ENCODE data around the gene ENTREP3.
A peak's percentile ranks its signal among the peaks of the same experiment; 100 is the strongest.
"Not testable (repeated sequence)": the region's sequence is repeated elsewhere in the genome, so short reads cannot be mapped to it uniquely, and the experiment has no call there.

The ENTREP3 gene

GRCh38 chr1:155293086-155293749 is 37.9 kb upstream of the ENTREP3 start:
- no peak for DNase-seq (ENCODE audit: insufficient read length)
- no peak for FAIRE-seq
- TF ChIP-seq TAF1 (IDR thresholded peaks at IDR 0.05; ENCODE audit: borderline replicate concordance, low read depth, low read length) = no peak
- TF ChIP-seq POLR2A (IDR thresholded peaks at IDR 0.05; ENCODE audit: low read depth, low read length) = no peak
- TF ChIP-seq POLR2AphosphoS5 (IDR thresholded peaks at IDR 0.05; ENCODE audit: low read depth, low read length) = no peak

GRCh38 chr1:155291006-155291405 is 35.7 kb upstream of the ENTREP3 start:
- not testable (repeated sequence) for DNase-seq (ENCODE audit: insufficient read length); FAIRE-seq

- TF ChIP-seq POLR2A (IDR thresholded peaks at IDR 0.05; ENCODE audit: low read depth, low read length) (no peak), TAF1 (IDR thresholded peaks at IDR 0.05; ENCODE audit: borderline replicate concordance, low read depth, low read length) (no peak), POLR2AphosphoS5 (IDR thresholded peaks at IDR 0.05; ENCODE audit: low read depth, low read length) (no peak)
- no peak for DNase-seq (ENCODE audit: insufficient read length)
- no peak for FAIRE-seq
Measured at GRCh38 chr1:155287987-155288543, 32.8 kb upstream of the ENTREP3 start.

- DNase-seq (ENCODE audit: insufficient read length) = no peak
- TF ChIP-seq POLR2AphosphoS5 (IDR thresholded peaks at IDR 0.05; ENCODE audit: low read depth, low read length) = no peak
- no peak for TF ChIP-seq TAF1 (IDR thresholded peaks at IDR 0.05; ENCODE audit: borderline replicate concordance, low read depth, low read length)
- no peak for TF ChIP-seq POLR2A (IDR thresholded peaks at IDR 0.05; ENCODE audit: low read depth, low read length)
- FAIRE-seq = no peak
Measured at GRCh38 chr1:155286544-155286943, 31.3 kb upstream of the ENTREP3 start.

GRCh38 chr1:155285631-155286044 is 30.4 kb upstream of the ENTREP3 start:
- DNase-seq (ENCODE audit: insufficient read length) (no peak), FAIRE-seq (no peak)
- TF ChIP-seq POLR2A (IDR thresholded peaks at IDR 0.05; ENCODE audit: low read depth, low read length) (no peak), TAF1 (IDR thresholded peaks at IDR 0.05; ENCODE audit: borderline replicate concordance, low read depth, low read length) (no peak), POLR2AphosphoS5 (IDR thresholded peaks at IDR 0.05; ENCODE audit: low read depth, low read length) (no peak)

- no peak for FAIRE-seq
- no peak for DNase-seq (ENCODE audit: insufficient read length)
Measured at GRCh38 chr1:155285063-155285462, 29.8 kb upstream of the ENTREP3 start.

GRCh38 chr1:155284476-155284875 is 29.2 kb upstream of the ENTREP3 start:
- FAIRE-seq = no peak
- TF ChIP-seq POLR2AphosphoS5 (IDR thresholded peaks at IDR 0.05; ENCODE audit: low read depth, low read length) (no peak), POLR2A (IDR thresholded peaks at IDR 0.05; ENCODE audit: low read depth, low read length) (no peak), TAF1 (IDR thresholded peaks at IDR 0.05; ENCODE audit: borderline replicate concordance, low read depth, low read length) (no peak)
- DNase-seq (ENCODE audit: insufficient read length) = no peak

More at GRCh38 chr1:155285063-155285462, 29.8 kb upstream of the ENTREP3 start:
- no peak for TF ChIP-seq POLR2AphosphoS5 (IDR thresholded peaks at IDR 0.05; ENCODE audit: low read depth, low read length)
- TF ChIP-seq TAF1 (IDR thresholded peaks at IDR 0.05; ENCODE audit: borderline replicate concordance, low read depth, low read length) = no peak
- no peak for TF ChIP-seq POLR2A (IDR thresholded peaks at IDR 0.05; ENCODE audit: low read depth, low read length)

- DNase-seq (ENCODE audit: insufficient read length) (no peak), FAIRE-seq (no peak)
- TF ChIP-seq POLR2A (IDR thresholded peaks at IDR 0.05; ENCODE audit: low read depth, low read length) = no peak
- no peak for TF ChIP-seq POLR2AphosphoS5 (IDR thresholded peaks at IDR 0.05; ENCODE audit: low read depth, low read length)
- no peak for TF ChIP-seq TAF1 (IDR thresholded peaks at IDR 0.05; ENCODE audit: borderline replicate concordance, low read depth, low read length)
Measured at GRCh38 chr1:155282488-155283091, 27.3 kb upstream of the ENTREP3 start.

GRCh38 chr1:155279268-155279667 is 24.0 kb upstream of the ENTREP3 start:
- FAIRE-seq = no peak
- TF ChIP-seq POLR2AphosphoS5 (IDR thresholded peaks at IDR 0.05; ENCODE audit: low read depth, low read length) = no peak
- TF ChIP-seq TAF1 (IDR thresholded peaks at IDR 0.05; ENCODE audit: borderline replicate concordance, low read depth, low read length) = no peak
- no peak for TF ChIP-seq POLR2A (IDR thresholded peaks at IDR 0.05; ENCODE audit: low read depth, low read length)
- DNase-seq (ENCODE audit: insufficient read length) = no peak

GRCh38 chr1:155278689-155279160 is 23.4 kb upstream of the ENTREP3 start:
- no peak for FAIRE-seq
- no peak for DNase-seq (ENCODE audit: insufficient read length)

GRCh38 chr1:155277902-155278688 is 22.8 kb upstream of the ENTREP3 start:
- TF ChIP-seq POLR2AphosphoS5 (IDR thresholded peaks at IDR 0.05; ENCODE audit: low read depth, low read length) (no peak), TAF1 (IDR thresholded peaks at IDR 0.05; ENCODE audit: borderline replicate concordance, low read depth, low read length) (no peak), POLR2A (IDR thresholded peaks at IDR 0.05; ENCODE audit: low read depth, low read length) (no peak)
- DNase-seq (ENCODE audit: insufficient read length) (peak; percentile 55), FAIRE-seq (no peak)

More at GRCh38 chr1:155278689-155279160, 23.4 kb upstream of the ENTREP3 start:
- TF ChIP-seq TAF1 (IDR thresholded peaks at IDR 0.05; ENCODE audit: borderline replicate concordance, low read depth, low read length) = no peak
- TF ChIP-seq POLR2A (IDR thresholded peaks at IDR 0.05; ENCODE audit: low read depth, low read length) = no peak
- TF ChIP-seq POLR2AphosphoS5 (IDR thresholded peaks at IDR 0.05; ENCODE audit: low read depth, low read length) = no peak

Data from GM12892 (cell line).